Esophagus squamous epithelium (tissue), 4 donors: Measurements from ENCODE around the gene CDC14B.

Source experiments
- CTCF ChIP-seq, 6 experiments: fragments of 450-650 bp in 4 of 6; fragments of 200-600 bp in 2 of 6; sonication (generic) in 2 of 6; IDR thresholded peaks; one replicate each; pipeline ENCODE4 v1.5.1; 2016 to 2019; ENCODE audit warnings: antibody characterized with exemption in 6 of 6, mild to moderate bottlenecking in 4 of 6, moderate library complexity in 4 of 6
- POLR2A ChIP-seq, 4 donors: fragments of 450-650 bp; IDR thresholded peaks; one replicate each; pipeline ENCODE4 v1.6.1; 2017; ENCODE audit warnings: antibody characterized with exemption in 4 of 4, mild to moderate bottlenecking in 4 of 4, moderate library complexity in 3 of 4

GRCh38 chr9:96495341-96495740 is 124.3 kb downstream of the CDC14B start:
- TF ChIP-seq CTCF (IDR thresholded peaks at IDR 0.05), result no peak
- TF ChIP-seq POLR2A (IDR thresholded peaks at IDR 0.05), result no peak
